Measurements from ENCODE around the gene KRTAP19-3. TPM values are rescaled to one million over a fixed set of nuclear protein-coding genes. Genes with fewer than 3 reads are reported as not detected.

KRTAP19-3 gene
- total and polyA plus RNA-seq, 2 of the 13 experiments (the other 11 are each of a cell fraction or from before 2014, with no cell fraction given) = not detected

Small RNA genes within 50 kb of the gene (small RNA-seq; reads per million reads assigned to genes)
- gene AP000567.1 (ENCODE audit: insufficient read depth in 2 of 3, insufficient read length in 3 of 3, low read depth in 2 of 3, low replicate concordance in 1 of 3) (0 reads per million in 3 experiments), gene KRTAP19-10P (ENCODE audit: insufficient read depth in 2 of 3, insufficient read length in 3 of 3, low read depth in 2 of 3, low replicate concordance in 1 of 3) (0 reads per million in 3 experiments), gene KRTAP19-11P (ENCODE audit: insufficient read depth in 2 of 3, insufficient read length in 3 of 3, low read depth in 2 of 3, low replicate concordance in 1 of 3) (0 reads per million in 3 experiments), gene KRTAP19-9P (ENCODE audit: insufficient read depth in 2 of 3, insufficient read length in 3 of 3, low read depth in 2 of 3, low replicate concordance in 1 of 3) (0 reads per million in 3 experiments)

Other genes starting within 250 kb of the KRTAP19-3 start
- not detected in 2 replicates for gene KRTAP24-1, start 209.1 kb downstream of the KRTAP19-3 start, total RNA-seq (2016; rRNA removed; fragmentation: Illumina TruSeq; extraction: Trizol)
- not detected in 2 replicates for gene KRTAP24-1, start 209.1 kb downstream of the KRTAP19-3 start, polyA plus RNA-seq (2011; rRNA removed)
- not detected in 2 replicates for gene KRTAP25-1, start 202.5 kb downstream of the KRTAP19-3 start, total RNA-seq (2016; rRNA removed; fragmentation: Illumina TruSeq; extraction: Trizol)
- not detected in 2 replicates for gene KRTAP25-1, start 202.5 kb downstream of the KRTAP19-3 start, polyA plus RNA-seq (2011; rRNA removed)
- gene KRTAP26-1, start 171.7 kb downstream of the KRTAP19-3 start, total RNA-seq (2016; rRNA removed; fragmentation: Illumina TruSeq; extraction: Trizol) = not detected in 2 replicates
- not detected in 2 replicates for gene KRTAP26-1, start 171.7 kb downstream of the KRTAP19-3 start, polyA plus RNA-seq (2011; rRNA removed)
- not detected in 2 replicates for gene KRTAP27-1, start 154.3 kb downstream of the KRTAP19-3 start, total RNA-seq (2016; rRNA removed; fragmentation: Illumina TruSeq; extraction: Trizol)
- not detected in 2 replicates for gene KRTAP27-1, start 154.3 kb downstream of the KRTAP19-3 start, polyA plus RNA-seq (2011; rRNA removed)
- gene KRTAP23-1, start 143.4 kb downstream of the KRTAP19-3 start, total RNA-seq (2016; rRNA removed; fragmentation: Illumina TruSeq; extraction: Trizol) = not detected in 2 replicates
- not detected in 2 replicates for gene KRTAP23-1, start 143.4 kb downstream of the KRTAP19-3 start, polyA plus RNA-seq (2011; rRNA removed)
- not detected in 2 replicates for gene KRTAP13-2, start 119.7 kb downstream of the KRTAP19-3 start, total RNA-seq (2016; rRNA removed; fragmentation: Illumina TruSeq; extraction: Trizol)
- gene KRTAP13-2, start 119.7 kb downstream of the KRTAP19-3 start, polyA plus RNA-seq (2011; rRNA removed) = not detected in 2 replicates
- gene KRTAP13-1, start 96.0 kb downstream of the KRTAP19-3 start, total RNA-seq (2016; rRNA removed; fragmentation: Illumina TruSeq; extraction: Trizol) = not detected in 2 replicates
- not detected in 2 replicates for gene KRTAP13-1, start 96.0 kb downstream of the KRTAP19-3 start, polyA plus RNA-seq (2011; rRNA removed)
- not detected in 2 replicates for gene KRTAP13-3, start 66.1 kb downstream of the KRTAP19-3 start, total RNA-seq (2016; rRNA removed; fragmentation: Illumina TruSeq; extraction: Trizol)
- gene KRTAP13-3, start 66.1 kb downstream of the KRTAP19-3 start, polyA plus RNA-seq (2011; rRNA removed) = not detected in 2 replicates
- gene KRTAP13-4, start 61.8 kb downstream of the KRTAP19-3 start, total RNA-seq (2016; rRNA removed; fragmentation: Illumina TruSeq; extraction: Trizol) = not detected in 2 replicates
- not detected in 2 replicates for gene KRTAP13-4, start 61.8 kb downstream of the KRTAP19-3 start, polyA plus RNA-seq (2011; rRNA removed)
- not detected in 2 replicates for gene KRTAP15-1, start 51.7 kb downstream of the KRTAP19-3 start, total RNA-seq (2016; rRNA removed; fragmentation: Illumina TruSeq; extraction: Trizol)
- gene KRTAP15-1, start 51.7 kb downstream of the KRTAP19-3 start, polyA plus RNA-seq (2011; rRNA removed) = not detected in 2 replicates
- gene KRTAP19-1, start 11.6 kb downstream of the KRTAP19-3 start, total RNA-seq (2016; rRNA removed; fragmentation: Illumina TruSeq; extraction: Trizol) = not detected in 2 replicates
- not detected in 2 replicates for gene KRTAP19-1, start 11.6 kb downstream of the KRTAP19-3 start, polyA plus RNA-seq (2011; rRNA removed)
- not detected in 2 replicates for gene KRTAP19-2, start 4.6 kb downstream of the KRTAP19-3 start, total RNA-seq (2016; rRNA removed; fragmentation: Illumina TruSeq; extraction: Trizol)
- not detected in 2 replicates for gene KRTAP19-2, start 4.6 kb downstream of the KRTAP19-3 start, polyA plus RNA-seq (2011; rRNA removed)
- gene KRTAP19-4, start 5.2 kb upstream of the KRTAP19-3 start, total RNA-seq (2016; rRNA removed; fragmentation: Illumina TruSeq; extraction: Trizol) = not detected in 2 replicates
- not detected in 2 replicates for gene KRTAP19-4, start 5.2 kb upstream of the KRTAP19-3 start, polyA plus RNA-seq (2011; rRNA removed)
- not detected in 2 replicates for gene KRTAP19-5, start 10.1 kb upstream of the KRTAP19-3 start, total RNA-seq (2016; rRNA removed; fragmentation: Illumina TruSeq; extraction: Trizol)
- gene KRTAP19-5, start 10.1 kb upstream of the KRTAP19-3 start, polyA plus RNA-seq (2011; rRNA removed) = not detected in 2 replicates
- not detected in 2 replicates for gene KRTAP19-6, start 49.9 kb upstream of the KRTAP19-3 start, total RNA-seq (2016; rRNA removed; fragmentation: Illumina TruSeq; extraction: Trizol)
- not detected in 2 replicates for gene KRTAP19-6, start 49.9 kb upstream of the KRTAP19-3 start, polyA plus RNA-seq (2011; rRNA removed)
- gene KRTAP19-7, start 69.3 kb upstream of the KRTAP19-3 start, total RNA-seq (2016; rRNA removed; fragmentation: Illumina TruSeq; extraction: Trizol) = not detected in 2 replicates
- gene KRTAP19-7, start 69.3 kb upstream of the KRTAP19-3 start, polyA plus RNA-seq (2011; rRNA removed) = not detected in 2 replicates
- not detected in 2 replicates for gene KRTAP22-2, start 98.4 kb upstream of the KRTAP19-3 start, total RNA-seq (2016; rRNA removed; fragmentation: Illumina TruSeq; extraction: Trizol)
- gene KRTAP22-2, start 98.4 kb upstream of the KRTAP19-3 start, polyA plus RNA-seq (2011; rRNA removed) = not detected in 2 replicates
- not detected in 2 replicates for gene KRTAP6-3, start 100.4 kb upstream of the KRTAP19-3 start, total RNA-seq (2016; rRNA removed; fragmentation: Illumina TruSeq; extraction: Trizol)
- gene KRTAP6-3, start 100.4 kb upstream of the KRTAP19-3 start, polyA plus RNA-seq (2011; rRNA removed) = not detected in 2 replicates
- not detected in 2 replicates for gene KRTAP6-2, start 106.9 kb upstream of the KRTAP19-3 start, total RNA-seq (2016; rRNA removed; fragmentation: Illumina TruSeq; extraction: Trizol)
- not detected in 2 replicates for gene KRTAP6-2, start 106.9 kb upstream of the KRTAP19-3 start, polyA plus RNA-seq (2011; rRNA removed)
- not detected in 2 replicates for gene KRTAP22-1, start 109.1 kb upstream of the KRTAP19-3 start, total RNA-seq (2016; rRNA removed; fragmentation: Illumina TruSeq; extraction: Trizol)
- not detected in 2 replicates for gene KRTAP22-1, start 109.1 kb upstream of the KRTAP19-3 start, polyA plus RNA-seq (2011; rRNA removed)
- gene KRTAP6-1, start 121.9 kb upstream of the KRTAP19-3 start, total RNA-seq (2016; rRNA removed; fragmentation: Illumina TruSeq; extraction: Trizol) = not detected in 2 replicates
- not detected in 2 replicates for gene KRTAP6-1, start 121.9 kb upstream of the KRTAP19-3 start, polyA plus RNA-seq (2011; rRNA removed)
- gene KRTAP20-1, start 124.4 kb upstream of the KRTAP19-3 start, total RNA-seq (2016; rRNA removed; fragmentation: Illumina TruSeq; extraction: Trizol) = not detected in 2 replicates
- gene KRTAP20-1, start 124.4 kb upstream of the KRTAP19-3 start, polyA plus RNA-seq (2011; rRNA removed) = not detected in 2 replicates
- gene KRTAP20-4, start 128.6 kb upstream of the KRTAP19-3 start, total RNA-seq (2016; rRNA removed; fragmentation: Illumina TruSeq; extraction: Trizol) = not detected in 2 replicates
- not detected in 2 replicates for gene KRTAP20-4, start 128.6 kb upstream of the KRTAP19-3 start, polyA plus RNA-seq (2011; rRNA removed)
- not detected in 2 replicates for gene KRTAP20-2, start 143.2 kb upstream of the KRTAP19-3 start, total RNA-seq (2016; rRNA removed; fragmentation: Illumina TruSeq; extraction: Trizol)
- not detected in 2 replicates for gene KRTAP20-2, start 143.2 kb upstream of the KRTAP19-3 start, polyA plus RNA-seq (2011; rRNA removed)
- not detected in 2 replicates for gene KRTAP20-3, start 150.9 kb upstream of the KRTAP19-3 start, total RNA-seq (2016; rRNA removed; fragmentation: Illumina TruSeq; extraction: Trizol)
- gene KRTAP20-3, start 150.9 kb upstream of the KRTAP19-3 start, polyA plus RNA-seq (2011; rRNA removed) = not detected in 2 replicates
- gene KRTAP21-3, start 226.8 kb upstream of the KRTAP19-3 start, total RNA-seq (2016; rRNA removed; fragmentation: Illumina TruSeq; extraction: Trizol) = not detected in 2 replicates
- not detected in 2 replicates for gene KRTAP21-3, start 226.8 kb upstream of the KRTAP19-3 start, polyA plus RNA-seq (2011; rRNA removed)